RWPE1 (cell line): ENCODE results near the gene HSD17B8.
A peak's percentile ranks its signal among the peaks of the same experiment; 100 is the strongest.

ENCODE experiments used
- CTCF ChIA-PET: fragments of 350-600 bp; sonication (Branson Sonifier 250); formaldehyde crosslinking; extraction: SDS; loops from one replicate; lab custom pipeline; 2021; lab: Yijun Ruan, JAX
- POLR2A ChIA-PET: fragments of 400-600 bp; formaldehyde crosslinking; extraction: SDS; loops from one replicate; lab custom pipeline; 2020; ENCODE audit warnings: antibody characterized with exemption; ENCODE audit not compliant: low non-redundant PET; lab: Yijun Ruan, JAX
- DNase-seq: peaks from one replicate; pipeline ENCODE4 v3.0.0; 2012; ENCODE audit warnings: low spot score
- H3K27ac ChIP-seq: fragments of 450-650 bp; 2 replicates; pipeline ENCODE4 v1.5.1; 2017
- CTCF ChIP-seq: fragments of 450-650 bp; conservative IDR thresholded peaks from 2 replicates; pipeline ENCODE4 v1.5.1; 2017; ENCODE audit warnings: low read depth, mild to moderate bottlenecking

The HSD17B8 gene

GRCh38 chr6:33194431-33194979 is 9.9 kb upstream of the HSD17B8 start:
- ChIA-PET POLR2A (interaction anchor here (0.6 kb wide), 1 partner anchor 56 kb away, joined by 5 read pairs; no protein-coding TSS in a partner anchor), CTCF (no interaction called here)
- TF ChIP-seq CTCF, result no peak
- H3K27ac ChIP-seq, result peak overlapping the region; percentile 68
- DNase-seq, result no peak

- no peak for DNase-seq
- ChIA-PET POLR2A (interaction anchor here (0.6 kb wide), 1 partner anchor 57 kb away, joined by 5 read pairs; no protein-coding TSS in a partner anchor), CTCF (no interaction called here)
- no peak overlapping the region for H3K27ac ChIP-seq
- no peak for TF ChIP-seq CTCF
Observed at GRCh38 chr6:33195304-33196165, 8.9 kb upstream of the HSD17B8 start.

GRCh38 chr6:33197431-33198048 is 6.9 kb upstream of the HSD17B8 start:
- DNase-seq, result peak; percentile 46
- ChIA-PET CTCF (interaction anchor here (0.5 to 1.4 kb wide), 9 partner anchors 10 to 874 kb away, joined by 3 to 7 read pairs (median 4); no protein-coding TSS in a partner anchor), POLR2A (interaction anchor here (0.8 kb wide), 1 partner anchor 51 kb away, joined by 3 read pairs; no protein-coding TSS in a partner anchor)
- TF ChIP-seq CTCF, result peak; percentile 69
- peak overlapping the region; percentile 94 for H3K27ac ChIP-seq

GRCh38 chr6:33198159-33198852 is 6.1 kb upstream of the HSD17B8 start:
- DNase-seq, result no peak
- TF ChIP-seq CTCF, result no peak
- H3K27ac ChIP-seq, result peak overlapping the region; percentile 94
- ChIA-PET CTCF (interaction anchor here (0.6 to 1.4 kb wide), 5 partner anchors 9 to 133 kb away, joined by 3 to 7 read pairs (median 4); no protein-coding TSS in a partner anchor), POLR2A (interaction anchor here (0.8 kb wide), 1 partner anchor 50 kb away, joined by 3 read pairs; no protein-coding TSS in a partner anchor)

GRCh38 chr6:33198853-33199436 is 5.5 kb upstream of the HSD17B8 start:
- POLR2A ChIA-PET, result no interaction called here
- H3K27ac ChIP-seq, result peak overlapping the region; percentile 94
- CTCF ChIA-PET, result no interaction called here
- DNase-seq, result no peak
- TF ChIP-seq CTCF, result no peak
